HG03097 (cell line): ENCODE data around the gene SELENOI.
"Not testable (repeated sequence)": the region's sequence is repeated elsewhere in the genome, so short reads cannot be mapped to it uniquely, and the experiment has no call there.

Experiments
- ATAC-seq: cut with Tn5 transposase; IDR thresholded peaks from one replicate; pipeline ENCODE4 v1.9.1; 2021; ENCODE audit not compliant: unreplicated experiment, low FRiP score

The SELENOI gene

GRCh38 chr2:26325851-26326250 is 20.1 kb upstream of the SELENOI start:
- ATAC-seq, result no peak

- ATAC-seq, result no peak
Measured at GRCh38 chr2:26326514-26326913, 19.4 kb upstream of the SELENOI start.

- ATAC-seq, result no peak
Measured at GRCh38 chr2:26327291-26328272, 18.4 kb upstream of the SELENOI start.

GRCh38 chr2:26329083-26329482 is 16.9 kb upstream of the SELENOI start:
- ATAC-seq, result not testable (repeated sequence)

- no peak for ATAC-seq
Measured at GRCh38 chr2:26330114-26330549, 15.8 kb upstream of the SELENOI start.

- ATAC-seq, result no peak
Measured at GRCh38 chr2:26330604-26331003, 15.3 kb upstream of the SELENOI start.

GRCh38 chr2:26331321-26331720 is 14.6 kb upstream of the SELENOI start:
- not testable (repeated sequence) for ATAC-seq

- no peak for ATAC-seq
Measured at GRCh38 chr2:26333293-26333692, 12.7 kb upstream of the SELENOI start.

GRCh38 chr2:26335231-26335630 is 10.7 kb upstream of the SELENOI start:
- ATAC-seq, result no peak

GRCh38 chr2:26336719-26337118 is 9.2 kb upstream of the SELENOI start:
- ATAC-seq, result no peak

GRCh38 chr2:26337298-26337697 is 8.6 kb upstream of the SELENOI start:
- no peak for ATAC-seq

- no peak for ATAC-seq
Measured at GRCh38 chr2:26340831-26341230, 5.1 kb upstream of the SELENOI start.

- no peak for ATAC-seq
Measured at GRCh38 chr2:26344581-26345282, 1.2 kb upstream of the SELENOI start.

- no peak for ATAC-seq
Measured at GRCh38 chr2:26345283-26345544, 729 bp upstream of the SELENOI start.

- peak; percentile 20 for ATAC-seq
Measured at GRCh38 chr2:26346454-26347053, 611 bp downstream of the SELENOI start, which contains the start of gene ADGRF3. Gene ADGRF3, minus strand, starts transcription at chr2:26346789. Its CDS starts 555 bp downstream, at chr2:26346234.

GRCh38 chr2:26347286-26347865 is 1.4 kb downstream of the SELENOI start:
- ATAC-seq, result no peak

GRCh38 chr2:26349690-26350089 is 3.7 kb downstream of the SELENOI start:
- no peak for ATAC-seq

GRCh38 chr2:26351375-26352090 is 5.6 kb downstream of the SELENOI start:
- no peak for ATAC-seq

- no peak for ATAC-seq
Measured at GRCh38 chr2:26352892-26353291, 6.9 kb downstream of the SELENOI start.

GRCh38 chr2:26354469-26354868 is 8.5 kb downstream of the SELENOI start:
- ATAC-seq, result not testable (repeated sequence)
